Upper lobe of left lung (tissue), 4 donors: ENCODE results near the gene ARTN.

Experiments
- EP300 ChIP-seq, 4 donors: sonication (generic); formaldehyde crosslinking; IDR thresholded peaks; one replicate each; pipeline ENCODE4 v1.5.1; 2017; ENCODE audit warnings: antibody characterized with exemption in 4 of 4, control low read depth in 2 of 4
- POLR2A ChIP-seq, 4 donors: fragments of 450-650 bp; IDR thresholded peaks; one replicate each; pipeline ENCODE4 v1.5.1; 2016 to 2017; ENCODE audit warnings: antibody characterized with exemption in 4 of 4, mild to moderate bottlenecking in 2 of 4
- TF ChIP-seq, protein P1 (sequence below), 6 experiments: fragments of 450-650 bp in 4 of 6; fragments of 200-600 bp in 2 of 6; sonication (generic) in 2 of 6; IDR thresholded peaks; one replicate each; pipeline ENCODE4 v1.5.1; 2016 to 2019; ENCODE audit warnings: antibody characterized with exemption in 6 of 6

DNA sequence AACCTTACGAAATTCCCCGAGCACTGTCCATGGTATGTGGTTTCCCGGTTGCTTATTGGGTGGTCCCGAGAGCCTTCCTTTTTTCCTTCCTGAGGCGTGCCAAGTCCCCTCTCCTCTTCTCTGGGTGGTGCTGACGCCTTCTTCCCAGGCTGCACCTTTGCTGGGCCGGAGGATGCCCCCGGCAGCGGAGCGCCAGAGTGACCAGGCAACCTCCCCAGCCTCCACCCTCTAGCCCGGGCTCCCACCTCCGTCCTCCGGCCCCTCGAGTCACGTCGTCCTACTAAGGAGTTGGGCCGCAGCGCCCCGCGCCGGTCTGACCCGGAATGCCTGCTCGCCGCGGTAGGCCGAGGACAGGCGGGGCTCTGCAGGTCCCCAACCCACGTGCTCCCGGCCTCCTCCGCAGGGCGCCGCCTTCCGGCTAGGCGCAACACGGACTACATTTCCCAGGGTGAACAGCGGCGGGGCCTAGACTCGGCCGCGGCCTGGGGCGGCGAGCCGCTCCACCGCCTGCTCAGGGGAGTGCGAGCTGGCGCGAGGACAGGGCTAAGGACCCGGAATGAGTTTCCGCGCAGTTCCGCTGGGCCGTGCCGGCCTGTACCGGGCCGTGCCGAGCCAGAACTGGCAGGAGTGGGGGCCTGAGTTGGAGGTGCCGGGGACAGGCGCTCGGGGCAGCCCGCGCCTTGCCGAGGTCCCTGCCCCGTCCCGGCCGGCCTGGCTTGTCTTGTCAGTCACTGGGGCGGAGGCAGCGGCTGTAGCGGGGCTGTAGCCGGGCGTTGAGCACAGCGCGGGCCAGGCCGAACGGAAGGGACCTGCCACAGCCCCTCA, 12.8 kb downstream of the ARTN start, which contains the start of gene IPO13:
- TF ChIP-seq POLR2A (IDR thresholded peaks at IDR 0.05) (peak in 3 of 4 donors; percentile 39 to 87 (median 52)), EP300 (IDR thresholded peaks at IDR 0.05) (no peak)
- TF ChIP-seq, protein P1, sequence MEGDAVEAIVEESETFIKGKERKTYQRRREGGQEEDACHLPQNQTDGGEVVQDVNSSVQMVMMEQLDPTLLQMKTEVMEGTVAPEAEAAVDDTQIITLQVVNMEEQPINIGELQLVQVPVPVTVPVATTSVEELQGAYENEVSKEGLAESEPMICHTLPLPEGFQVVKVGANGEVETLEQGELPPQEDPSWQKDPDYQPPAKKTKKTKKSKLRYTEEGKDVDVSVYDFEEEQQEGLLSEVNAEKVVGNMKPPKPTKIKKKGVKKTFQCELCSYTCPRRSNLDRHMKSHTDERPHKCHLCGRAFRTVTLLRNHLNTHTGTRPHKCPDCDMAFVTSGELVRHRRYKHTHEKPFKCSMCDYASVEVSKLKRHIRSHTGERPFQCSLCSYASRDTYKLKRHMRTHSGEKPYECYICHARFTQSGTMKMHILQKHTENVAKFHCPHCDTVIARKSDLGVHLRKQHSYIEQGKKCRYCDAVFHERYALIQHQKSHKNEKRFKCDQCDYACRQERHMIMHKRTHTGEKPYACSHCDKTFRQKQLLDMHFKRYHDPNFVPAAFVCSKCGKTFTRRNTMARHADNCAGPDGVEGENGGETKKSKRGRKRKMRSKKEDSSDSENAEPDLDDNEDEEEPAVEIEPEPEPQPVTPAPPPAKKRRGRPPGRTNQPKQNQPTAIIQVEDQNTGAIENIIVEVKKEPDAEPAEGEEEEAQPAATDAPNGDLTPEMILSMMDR (IDR thresholded peaks at IDR 0.05): peak; percentile 70 to 97 (median 94)
